Measurements from ENCODE around the gene ERICH4. TPM values are rescaled to one million over a fixed set of nuclear protein-coding genes. Genes with fewer than 3 reads are reported as not detected.
A peak's percentile ranks its signal among the peaks of the same experiment; 100 is the strongest.
"Not testable (repeated sequence)": the region's sequence is repeated elsewhere in the genome, so short reads cannot be mapped to it uniquely, and the experiment has no call there.

Gene ERICH4, protein sequence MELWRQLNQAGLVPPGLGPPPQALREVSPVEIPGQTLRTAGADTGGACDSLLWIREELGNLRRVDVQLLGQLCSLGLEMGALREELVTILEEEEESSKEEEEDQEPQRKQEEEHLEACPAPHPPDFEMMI
- polyA plus RNA-seq (ENCODE audit: insufficient read depth in 1 of 5, insufficient read length in 5 of 5, low replicate concordance in 1 of 5), result under 1 TPM; 0.44 to 0.75 (median 0.55) TPM
- long read RNA-seq, donor 1, result 0 reads
- long read RNA-seq, donor 2, result 0 reads
- long read RNA-seq, donor 3, result 0 reads
- long read RNA-seq, donor 4, partial matches to known transcripts, result 0 of 1 reads
- long read RNA-seq, donor 4, other reads (novel, unspliced or antisense), result 0 of 1 reads
- long read RNA-seq, donor 5, result 0 reads
- long read RNA-seq, donor 6, result 0 reads
- long read RNA-seq, donor 7, result 0 reads
- long read RNA-seq, donor 8, result 0 reads

DNA sequence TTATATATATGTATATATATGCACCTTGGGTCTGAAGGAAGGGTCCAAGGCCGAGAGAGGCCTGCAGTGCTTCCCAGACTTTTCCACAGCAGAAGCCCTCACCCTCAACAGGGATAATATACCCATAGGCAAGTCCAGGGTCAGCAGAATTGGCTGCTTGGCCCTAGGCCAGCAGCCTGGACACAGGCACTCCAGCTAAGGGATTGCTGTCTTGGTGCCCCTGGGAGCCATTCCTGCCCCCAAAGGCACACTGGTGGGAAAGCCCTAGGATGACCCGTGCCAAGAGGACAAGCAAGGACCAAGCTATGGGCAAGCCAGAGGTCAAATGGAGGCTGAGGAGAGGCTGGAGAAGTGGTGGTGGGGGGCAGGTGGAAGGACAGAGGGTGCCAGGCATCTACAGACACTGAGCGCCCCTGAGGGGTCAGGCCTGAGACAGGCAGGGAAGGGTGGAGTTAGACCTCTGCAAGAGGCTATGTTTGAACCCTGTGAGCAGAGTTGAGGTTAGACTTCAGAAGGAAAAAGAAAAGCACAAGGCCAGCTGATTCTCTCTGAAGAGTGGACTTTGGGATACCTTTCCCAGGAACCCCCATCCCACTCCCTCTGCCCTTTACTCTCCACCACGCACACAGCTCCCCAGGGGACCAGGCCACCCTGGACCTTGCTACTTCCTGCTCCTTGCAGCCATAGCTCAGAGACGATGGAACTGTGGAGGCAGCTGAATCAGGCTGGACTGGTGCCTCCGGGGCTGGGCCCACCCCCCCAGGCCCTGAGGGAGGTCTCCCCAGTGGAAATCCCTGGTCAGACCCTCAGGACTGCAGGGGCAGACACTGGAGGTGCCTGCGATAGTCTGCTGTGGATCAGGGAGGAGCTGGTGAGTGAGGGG, at the start of gene ERICH4:
ERICH4 (plus strand) TSS at position 684 of the 883 bp plus-strand sequence; CDS start at position 698, 14 bp downstream.
- no peak for DNase-seq

DNA sequence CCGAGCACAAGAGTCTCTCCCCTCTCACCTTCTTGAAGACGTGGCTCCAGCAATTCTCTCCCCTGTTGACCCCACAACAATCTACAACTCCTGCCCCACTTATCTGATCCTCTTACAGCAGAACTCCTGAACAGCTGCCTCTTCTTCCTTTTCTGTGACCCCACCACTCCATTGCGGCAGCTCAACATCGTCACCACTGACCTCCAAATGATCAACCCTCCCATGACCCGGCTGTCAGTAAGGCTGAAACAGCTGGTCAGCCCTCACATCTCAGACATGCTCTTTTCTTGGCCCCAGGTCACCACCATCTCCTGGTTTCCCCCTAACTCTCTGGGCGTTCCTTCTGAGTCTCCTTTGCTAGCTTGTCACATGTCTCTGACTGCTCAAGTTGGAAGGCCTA, 47.6 kb upstream of the ERICH4 start:
- DNase-seq, result no peak

DNA sequence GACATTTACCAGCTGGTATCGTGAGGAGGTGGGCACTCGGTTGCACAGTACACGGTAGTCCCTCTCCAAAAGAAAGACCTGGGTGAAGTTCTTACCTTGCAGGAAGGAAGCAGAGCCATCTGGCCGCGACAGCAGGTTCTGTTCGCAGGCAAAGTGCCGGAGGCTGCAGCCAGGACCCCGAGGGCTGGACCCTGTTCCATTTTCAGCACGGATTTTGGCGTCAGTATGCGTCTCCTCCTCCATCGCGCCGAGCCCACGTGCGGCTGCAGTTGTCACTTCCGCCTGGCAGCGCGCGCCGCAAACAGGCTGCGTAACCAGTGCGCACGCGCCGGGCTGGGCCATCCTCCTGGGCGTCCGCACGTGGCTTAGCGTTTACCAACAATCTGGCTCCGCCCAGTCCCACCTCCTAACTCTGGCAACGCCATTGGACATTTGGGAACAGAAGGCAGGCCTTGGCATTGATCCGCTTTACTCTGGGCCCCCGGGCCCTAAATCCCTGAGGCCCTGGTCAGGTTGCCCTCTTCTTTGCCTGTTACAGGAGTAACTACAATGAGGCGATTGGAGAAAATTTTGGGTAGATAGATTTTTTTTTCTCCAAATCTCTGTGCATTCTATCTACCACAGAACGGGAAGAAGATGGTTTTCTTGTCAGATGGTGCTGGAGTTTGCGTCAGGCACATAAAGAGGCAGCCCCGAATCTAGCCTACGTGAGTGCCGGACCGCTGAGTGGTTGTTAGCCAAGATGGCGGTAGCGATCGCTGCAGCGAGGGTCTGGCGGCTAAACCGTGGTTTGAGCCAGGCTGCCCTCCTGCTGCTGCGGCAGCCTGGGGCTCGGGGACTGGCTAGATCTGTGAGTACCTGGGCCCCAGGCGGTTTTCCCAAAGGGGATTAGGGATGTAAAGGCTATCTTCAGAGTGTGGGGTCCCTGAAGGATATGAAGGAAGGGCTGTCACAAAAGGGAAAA, 45.6 kb upstream of the ERICH4 start, which contains the start of the genes BCKDHA and EXOSC5:
BCKDHA (plus strand) TSS at position 733 of the 964 bp plus-strand sequence; CDS start at position 743, 10 bp downstream.
EXOSC5 (minus strand) TSS at position 274 of the 964 bp plus-strand sequence; CDS start at position 243, 31 bp downstream.
- peak; percentile 100 for DNase-seq

DNA sequence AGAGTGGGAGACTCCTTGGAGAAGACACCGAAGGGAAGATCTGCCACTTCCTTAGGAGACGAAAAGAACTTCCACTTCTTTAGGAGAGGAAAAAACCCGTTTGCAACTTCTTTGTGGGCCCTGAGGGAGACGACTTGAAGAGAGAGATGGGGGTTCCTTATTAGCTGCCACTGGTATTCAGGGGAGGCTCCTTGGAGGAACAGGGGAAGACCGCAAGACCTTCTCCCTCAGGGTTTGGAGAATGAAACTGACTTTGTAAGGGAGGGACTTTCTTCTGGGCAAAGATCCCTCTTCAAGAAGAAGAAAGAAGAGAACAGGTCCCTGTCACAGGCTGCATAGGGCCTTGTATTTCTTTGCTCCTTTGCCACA, 44.9 kb upstream of the ERICH4 start:
- no peak for DNase-seq

DNA sequence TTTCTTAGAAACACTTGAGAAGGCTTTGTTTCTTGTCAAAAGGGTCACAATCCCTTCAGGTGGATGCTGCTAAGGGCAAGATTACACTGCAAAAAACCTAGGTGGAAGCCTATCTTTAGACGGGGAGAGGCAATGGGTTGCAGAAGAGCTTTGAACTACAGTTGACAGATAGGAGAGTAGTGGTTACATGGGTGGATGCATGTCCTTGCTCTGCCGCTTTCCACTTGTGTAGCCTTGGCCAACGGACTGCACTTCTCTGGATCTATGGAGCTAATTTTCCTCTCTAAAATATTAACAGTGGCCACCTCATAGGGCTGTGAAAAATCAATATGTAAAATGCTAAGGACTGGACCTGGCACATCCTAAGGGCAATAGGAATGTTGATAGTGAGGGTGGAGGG, 44.4 kb upstream of the ERICH4 start:
- DNase-seq, result no peak

DNA sequence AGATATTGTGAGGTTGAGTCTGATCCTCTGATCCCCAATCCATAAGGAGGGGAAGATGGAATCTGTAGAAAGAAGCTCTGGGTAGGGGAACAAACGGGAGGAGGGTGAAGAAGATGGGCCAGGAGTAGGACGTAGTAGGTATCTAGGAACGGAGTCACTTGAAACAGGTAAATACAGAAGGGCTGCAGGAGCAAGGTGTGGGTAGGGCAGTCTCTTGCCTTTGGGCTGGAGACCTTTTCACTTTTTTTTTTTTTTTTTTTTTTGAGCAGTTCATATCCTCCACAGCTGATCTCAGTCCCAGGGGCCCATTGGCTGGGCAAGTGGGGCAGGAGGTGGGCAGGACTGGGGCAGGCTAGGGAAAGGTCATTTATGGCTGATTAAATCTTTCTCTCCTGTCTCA, 43.9 kb upstream of the ERICH4 start:
- no peak for DNase-seq

DNA sequence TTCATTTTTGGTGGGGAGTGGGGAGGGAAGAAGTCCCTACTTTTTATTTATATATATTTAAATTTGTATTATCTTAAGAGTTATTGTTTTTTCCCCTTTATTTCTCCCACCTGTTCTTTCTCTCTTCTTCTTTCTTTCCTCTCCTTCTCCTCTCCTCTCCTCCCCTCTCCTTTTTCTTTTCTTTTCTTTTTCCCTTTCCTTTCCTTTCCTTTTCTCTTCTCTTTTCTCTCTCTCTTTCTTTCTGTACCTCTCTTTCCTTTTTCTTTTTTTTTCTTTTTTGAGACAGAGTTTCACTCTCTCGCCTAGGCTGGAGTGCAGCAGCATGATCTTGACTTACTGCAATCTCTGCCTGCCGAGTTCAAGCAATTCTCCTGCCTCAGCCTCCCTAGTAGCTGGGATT, 43.4 kb upstream of the ERICH4 start:
- no peak for DNase-seq

DNA sequence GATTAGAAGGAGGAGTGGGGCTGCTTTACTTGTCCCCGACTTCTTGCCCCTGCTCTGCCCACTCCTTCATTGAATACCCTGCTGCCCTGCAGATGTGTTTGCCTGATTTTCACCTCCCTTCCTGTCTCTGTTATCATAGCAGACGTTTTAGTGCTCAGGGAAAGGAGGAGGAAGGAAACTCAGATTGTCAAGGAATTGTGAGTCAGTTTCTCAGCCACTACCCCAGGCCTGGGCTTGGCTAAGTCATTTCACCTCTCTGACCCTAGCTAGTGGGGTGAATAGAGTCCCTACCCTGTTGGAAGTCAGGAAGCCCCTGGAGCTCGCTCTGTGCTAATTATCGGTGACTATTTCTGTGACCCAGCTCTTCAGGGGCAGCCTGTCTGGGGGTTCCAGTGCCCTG, 41.5 kb upstream of the ERICH4 start:
- DNase-seq, result no peak

DNA sequence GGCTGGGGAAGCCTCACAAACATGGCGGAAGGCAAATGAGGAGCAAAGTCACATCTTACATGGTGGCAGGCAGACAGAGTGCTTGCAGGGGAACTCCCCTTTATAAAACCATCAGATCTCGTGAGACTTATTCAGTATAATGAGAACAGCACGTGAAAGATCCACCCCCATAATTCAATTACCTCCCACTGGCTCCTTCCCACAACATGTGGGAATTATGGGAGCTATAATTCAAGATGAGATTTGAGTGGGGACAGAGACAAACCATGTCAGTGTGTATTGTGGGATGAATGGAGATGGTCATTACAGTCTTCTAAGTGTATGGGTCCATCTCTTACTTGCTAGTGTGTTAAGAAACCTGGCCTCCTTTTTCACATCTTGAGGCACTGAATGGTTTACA, 40.9 kb upstream of the ERICH4 start:
- no peak for DNase-seq

DNA sequence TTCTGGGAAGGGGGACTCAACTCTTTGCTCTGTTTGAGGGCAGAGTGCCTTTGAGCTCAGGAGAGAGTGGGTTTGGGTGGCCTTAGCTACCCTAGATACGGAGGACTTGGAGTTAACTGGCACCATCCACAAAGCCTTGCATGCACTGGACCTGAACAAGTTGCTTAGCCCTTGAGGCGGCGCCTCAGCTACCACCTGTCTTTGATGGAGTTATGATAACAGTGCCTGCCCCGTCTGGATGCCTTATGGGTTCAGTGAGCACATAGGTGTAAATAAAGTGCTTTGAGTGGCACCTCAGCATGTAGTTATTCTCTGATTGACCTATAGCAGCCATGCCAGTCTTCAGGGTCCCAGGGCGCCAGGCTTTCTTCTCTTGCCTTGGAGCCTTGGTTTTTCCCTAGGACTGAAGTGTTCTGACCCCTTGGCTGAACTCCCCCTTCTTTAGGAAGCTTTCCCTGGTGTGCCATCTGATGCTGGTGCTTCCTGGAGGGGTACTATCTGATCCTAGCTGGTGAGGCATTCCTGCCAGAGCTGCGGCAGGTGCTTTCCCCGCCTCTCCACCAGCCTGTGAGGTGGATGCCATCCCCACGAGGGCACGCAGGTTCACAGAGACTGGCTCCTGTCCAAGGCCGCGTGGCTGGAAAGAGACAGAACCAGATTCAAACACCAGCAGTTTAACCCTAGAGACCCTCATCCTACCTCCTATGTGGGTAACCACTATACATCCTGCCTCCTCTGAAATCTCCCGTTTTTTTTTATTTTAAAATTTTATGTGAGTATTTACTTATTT, 39.6 kb upstream of the ERICH4 start:
- no peak for DNase-seq

DNA sequence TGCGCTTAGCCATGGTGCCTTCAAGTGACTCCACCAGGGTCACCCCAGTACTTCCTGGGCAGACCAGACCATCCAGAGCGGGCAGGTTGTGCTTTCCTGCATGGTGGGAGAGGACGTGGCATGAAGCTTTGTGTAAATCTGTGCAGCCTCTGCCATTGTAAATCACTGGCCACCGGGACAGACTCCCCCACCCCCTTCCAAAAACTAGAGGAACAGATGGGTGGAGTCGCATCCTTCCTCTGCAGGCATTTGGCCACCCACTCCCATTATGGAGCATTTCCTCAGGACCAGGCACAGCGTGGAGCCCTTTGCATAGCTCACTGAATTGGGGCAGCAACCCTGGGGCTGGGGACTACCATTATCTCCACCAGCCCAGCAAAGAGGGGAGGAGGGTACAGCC, 37.2 kb upstream of the ERICH4 start:
- no peak for DNase-seq

DNA sequence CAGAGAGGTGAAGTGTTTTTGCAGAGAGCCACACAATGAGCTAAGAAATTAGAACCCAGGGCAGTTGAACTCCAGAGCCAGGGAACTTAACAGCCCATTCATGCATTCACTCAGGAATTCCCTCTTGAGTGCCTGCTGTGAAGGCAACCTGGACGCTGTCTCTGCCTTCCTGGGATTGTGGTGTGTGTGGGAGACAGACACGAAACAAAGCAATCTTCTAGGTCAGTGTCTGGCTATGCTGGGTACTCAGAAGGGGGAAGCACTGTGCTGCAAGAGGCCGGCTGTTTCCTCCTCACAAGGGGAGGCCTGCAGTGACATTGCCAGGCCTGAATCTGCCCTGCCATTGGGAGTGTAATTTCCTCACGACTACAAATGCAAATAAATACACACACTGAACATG, 35.7 kb upstream of the ERICH4 start:
- no peak for DNase-seq

DNA sequence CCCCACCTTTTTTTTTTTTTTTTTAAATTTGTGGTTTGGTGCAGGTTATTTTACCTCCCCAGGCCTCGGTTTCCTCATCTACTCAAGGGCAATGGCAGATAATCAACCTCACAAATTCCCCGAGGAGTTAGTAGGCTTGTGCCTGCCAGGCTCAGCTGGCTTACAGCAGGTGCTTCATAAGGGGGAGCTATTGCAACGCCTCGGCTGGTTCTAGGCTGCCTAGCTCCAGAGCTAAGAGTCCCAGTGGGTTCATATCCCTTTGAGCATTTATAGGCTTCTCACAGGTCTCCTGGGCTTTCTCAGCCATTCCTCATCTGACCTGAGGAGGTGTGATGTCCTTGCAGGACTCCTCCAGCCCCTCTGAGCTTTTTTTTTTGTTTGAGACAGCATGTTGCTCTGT, 34.7 kb upstream of the ERICH4 start:
- no peak for DNase-seq

DNA sequence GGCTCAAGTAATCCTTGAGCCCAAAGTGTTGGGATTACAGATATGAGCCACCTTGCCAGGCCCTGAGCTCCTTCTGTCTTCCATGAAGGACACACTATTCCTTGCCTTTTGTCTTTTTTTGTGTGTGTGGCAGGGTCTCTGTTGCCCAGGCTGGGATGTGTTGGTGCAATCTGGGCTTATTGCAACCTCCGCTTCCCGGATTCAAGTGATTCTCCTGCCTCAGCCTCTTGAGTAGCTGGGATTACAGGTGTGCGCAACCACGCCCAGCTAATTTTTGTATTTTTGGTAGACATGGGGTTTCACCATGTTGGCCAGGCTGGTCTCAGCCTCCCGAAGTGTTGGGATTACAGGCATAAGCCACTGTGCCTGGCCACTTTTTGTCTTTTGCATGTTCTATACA, 34.1 kb upstream of the ERICH4 start:
- DNase-seq, result not testable (repeated sequence)

DNA sequence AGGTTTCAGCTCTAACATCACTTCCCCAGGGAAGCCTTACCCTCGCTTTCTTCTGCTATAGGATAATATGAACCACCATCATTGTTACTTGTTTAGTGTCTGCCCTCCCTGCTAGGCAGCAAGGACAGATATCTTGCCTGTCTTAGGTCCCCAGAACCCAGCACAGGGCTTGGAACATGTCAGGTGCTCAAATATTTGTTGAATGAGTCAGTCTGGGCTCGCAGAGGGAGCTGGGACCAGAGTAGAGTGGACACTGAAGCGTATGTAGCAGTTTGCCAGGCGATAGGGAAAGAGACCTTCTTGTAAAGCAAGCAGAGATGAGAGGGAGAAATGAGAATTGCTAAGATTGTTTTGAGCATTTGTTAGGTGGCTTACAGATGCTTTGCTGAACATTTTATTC, 33.7 kb upstream of the ERICH4 start:
- peak; percentile 28 to 29 for DNase-seq

DNA sequence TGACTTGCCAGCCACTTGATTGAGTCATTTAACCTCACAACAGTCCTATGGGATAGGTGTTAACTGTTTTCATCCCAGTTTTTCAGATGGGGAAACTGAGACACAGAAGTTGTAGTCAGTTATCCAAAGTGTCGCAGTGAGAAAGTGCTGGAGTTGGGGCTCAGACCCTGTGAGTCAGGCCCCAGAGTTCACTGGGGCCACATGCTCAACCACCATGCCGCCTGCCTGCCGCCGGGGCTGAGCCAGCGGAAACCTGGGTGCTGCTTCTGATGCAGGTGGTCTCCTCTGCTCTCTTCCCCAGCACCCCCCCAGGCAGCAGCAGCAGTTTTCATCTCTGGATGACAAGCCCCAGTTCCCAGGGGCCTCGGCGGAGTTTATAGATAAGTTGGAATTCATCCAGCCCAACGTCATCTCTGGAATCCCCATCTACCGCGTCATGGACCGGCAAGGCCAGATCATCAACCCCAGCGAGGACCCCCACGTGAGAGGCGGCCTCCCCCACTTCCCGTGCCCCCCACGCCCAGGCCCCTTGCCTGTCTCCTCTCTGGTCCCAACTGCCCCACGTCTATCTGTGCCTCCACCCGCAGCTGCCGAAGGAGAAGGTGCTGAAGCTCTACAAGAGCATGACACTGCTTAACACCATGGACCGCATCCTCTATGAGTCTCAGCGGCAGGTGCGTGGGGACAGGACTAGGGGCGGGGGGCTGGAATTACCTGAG, 32.5 kb upstream of the ERICH4 start:
- no peak for DNase-seq

DNA sequence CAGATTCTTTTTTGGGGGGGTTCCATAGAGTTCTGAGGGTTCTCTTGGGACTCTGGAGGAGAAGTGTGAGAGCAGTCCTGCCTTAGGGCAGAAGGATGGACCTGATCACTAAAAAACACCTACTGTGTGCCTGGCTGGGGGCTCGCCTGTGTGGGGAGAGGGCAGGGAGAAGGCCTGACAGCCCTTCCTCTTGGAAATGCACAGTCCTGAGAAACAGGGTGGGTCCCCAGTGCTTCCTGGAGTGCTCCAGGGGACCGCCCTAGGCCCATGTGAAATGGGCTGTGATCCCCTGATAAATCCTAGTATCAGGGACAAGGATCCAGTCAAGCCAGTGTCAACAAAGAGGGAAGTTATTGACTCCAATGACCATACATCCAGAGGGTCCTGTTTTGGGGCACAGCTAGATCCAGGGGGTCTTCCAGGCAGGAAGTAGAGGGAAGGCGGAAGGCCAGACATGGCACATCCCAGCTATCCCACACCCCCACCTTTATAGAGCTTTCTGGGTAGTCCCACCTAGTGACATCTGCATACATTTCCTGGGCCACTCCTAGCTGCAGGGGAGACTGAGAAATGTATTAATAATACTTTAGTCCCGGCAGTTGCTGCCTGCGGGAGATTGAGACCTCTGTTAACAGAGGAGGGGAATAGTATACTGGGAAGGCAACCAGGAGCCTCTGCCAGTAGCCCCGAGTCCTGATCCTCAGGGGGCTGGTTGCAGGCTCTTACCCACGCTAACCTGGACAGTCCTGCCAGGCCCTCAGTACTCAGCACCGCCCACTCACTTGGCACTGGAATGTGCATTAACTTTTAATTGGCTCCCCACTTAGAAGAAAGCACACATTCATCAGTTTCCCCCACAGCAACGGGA, 31.6 kb upstream of the ERICH4 start:
- DNase-seq, result no peak

DNA sequence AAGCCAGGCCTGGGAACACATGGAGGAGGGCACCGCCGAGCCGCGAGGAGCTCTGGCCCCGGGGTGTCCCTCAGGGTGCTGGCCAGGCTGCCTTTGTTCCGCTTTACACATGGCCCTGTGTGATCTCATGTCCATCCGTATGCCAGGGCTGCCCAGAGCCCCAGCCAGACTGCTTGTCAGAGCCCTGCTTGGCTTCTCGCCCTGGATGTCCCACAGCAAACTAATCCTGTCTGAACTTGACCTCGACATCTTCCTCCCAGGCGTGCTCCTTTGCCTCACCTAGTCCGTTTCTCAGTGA, 31.0 kb upstream of the ERICH4 start:
- DNase-seq, result no peak

DNA sequence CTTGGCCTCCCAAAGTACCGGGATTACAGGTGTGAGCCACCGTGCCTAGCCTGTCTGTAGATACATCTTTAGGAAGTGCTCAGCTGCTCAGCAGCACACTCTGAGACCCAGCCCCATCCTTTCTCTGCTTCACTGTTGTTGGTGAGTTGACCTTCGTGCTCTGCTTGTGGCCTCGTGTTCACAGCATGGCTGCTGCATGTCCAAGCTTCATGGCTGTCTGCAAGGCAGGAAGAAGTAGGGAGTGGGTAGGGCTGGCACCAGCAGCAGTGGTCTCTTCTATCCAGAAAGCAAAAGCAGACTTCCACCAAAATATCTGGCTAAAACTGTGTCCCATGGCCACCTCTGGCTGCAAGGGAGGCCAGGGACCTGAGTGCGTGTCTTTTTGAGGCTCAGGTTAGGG, 30.0 kb upstream of the ERICH4 start:
- no peak for DNase-seq

Measured in right lung (tissue), 10 donors.